Ascending aorta (tissue), 2 donors: ENCODE results near the gene TRA2A. TPM values are rescaled to one million over a fixed set of nuclear protein-coding genes. Genes with fewer than 3 reads are reported as not detected.
"Not testable (repeated sequence)": the region's sequence is repeated elsewhere in the genome, so short reads cannot be mapped to it uniquely, and the experiment has no call there.

Source experiments
- DNase-seq, 2 donors: peaks; one replicate each; pipeline ENCODE4 v3.0.0-alpha.2; 2019; ENCODE audit warnings: low spot score in 2 of 2
- H3K27ac ChIP-seq, 2 donors: fragments of 200-600 bp; sonication (generic); one replicate each; pipeline ENCODE4 v1.5.1; 2016 to 2017; ENCODE audit warnings: mild to moderate bottlenecking in 1 of 2
- H3K27me3 ChIP-seq: fragments of 200-600 bp; sonication (generic); one replicate; pipeline ENCODE4 v1.5.1; 2017
- H3K36me3 ChIP-seq, 2 donors: fragments of 200-600 bp; sonication (generic); one replicate each; pipeline ENCODE4 v1.5.1; 2016
- H3K4me1 ChIP-seq, 2 donors: fragments of 200-600 bp; sonication (generic); one replicate each; pipeline ENCODE4 v1.5.1; 2016 to 2017; ENCODE audit warnings: mild to moderate bottlenecking in 1 of 2
- H3K4me3 ChIP-seq, 2 donors: fragments of 200-600 bp; sonication (generic); one replicate each; pipeline ENCODE4 v1.5.1; 2016 to 2017; ENCODE audit warnings: mild to moderate bottlenecking in 1 of 2
- H3K9me3 ChIP-seq, 2 donors: fragments of 200-600 bp; sonication (generic); one replicate each; pipeline ENCODE4 v1.5.1; 2016
- intact Hi-C: fragments of 100-400 bp; cut with DNase I; formaldehyde crosslinking; loops from one replicate; pipeline ENCODE4 v1.15.1; 2023
- total RNA-seq: library from RNA; depleted of rRNA; stranded (reverse); fragments of >200 nt; gene quantifications from one replicate; pipeline ENCODE4 v1.1.0, GENCODE V29; 2016
- TF ChIP-seq, protein P1 (sequence below), 3 experiments: fragments of 200-600 bp in 2 of 3; fragments of 450-650 bp in 1 of 3; sonication (generic) in 2 of 3; IDR thresholded peaks; one replicate each; pipeline ENCODE4 v1.5.1; 2016 to 2019; ENCODE audit warnings: antibody characterized with exemption in 3 of 3, mild to moderate bottlenecking in 1 of 3, moderate library complexity in 1 of 3

Gene TRA2A
- total RNA-seq, 1 donor from 2014 or later, result 14.4 TPM

DNA sequence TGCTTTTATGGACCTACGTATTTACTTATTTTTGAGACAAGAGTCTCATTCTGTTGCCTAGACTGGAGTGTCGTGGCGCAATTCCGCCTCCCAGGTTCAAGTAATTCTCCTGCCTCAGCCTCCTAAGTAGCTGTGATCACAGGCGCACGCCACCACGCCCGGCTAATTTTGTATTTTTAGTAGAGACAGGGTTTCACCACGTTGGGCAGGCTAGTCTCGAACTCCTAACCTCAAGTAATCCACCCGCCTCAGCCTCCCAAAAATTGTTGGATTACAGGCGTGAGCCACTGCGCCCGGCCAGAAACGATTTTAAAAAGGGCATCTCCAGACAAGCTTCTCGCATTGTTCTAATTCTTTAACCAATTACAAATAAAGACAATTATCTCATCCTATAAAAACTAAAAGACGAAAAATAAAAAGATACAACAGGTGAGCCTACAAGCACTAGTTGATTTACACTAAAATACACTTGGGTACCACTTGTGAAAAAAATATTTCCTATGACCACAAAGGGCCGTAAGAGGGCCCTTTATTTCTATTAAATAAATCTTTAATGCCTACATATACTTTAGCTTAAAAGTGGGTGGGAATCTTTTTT lies 2.4 kb downstream of the TRA2A start:
- intact Hi-C loops, result no loop called here
- Histone ChIP-seq H3K27me3 (no peaks in the 10 kb centered on the region), H3K4me3 (peak overlapping the region; percentile 24 to 90), H3K27ac (no peak overlapping the region), H3K36me3 (no peaks in the 10 kb centered on the region), H3K4me1 (peaks cover 3 to 40% of the 10 kb centered on the region in 2 donors), H3K9me3 (no peaks in the 10 kb centered on the region)
- TF ChIP-seq, protein P1, sequence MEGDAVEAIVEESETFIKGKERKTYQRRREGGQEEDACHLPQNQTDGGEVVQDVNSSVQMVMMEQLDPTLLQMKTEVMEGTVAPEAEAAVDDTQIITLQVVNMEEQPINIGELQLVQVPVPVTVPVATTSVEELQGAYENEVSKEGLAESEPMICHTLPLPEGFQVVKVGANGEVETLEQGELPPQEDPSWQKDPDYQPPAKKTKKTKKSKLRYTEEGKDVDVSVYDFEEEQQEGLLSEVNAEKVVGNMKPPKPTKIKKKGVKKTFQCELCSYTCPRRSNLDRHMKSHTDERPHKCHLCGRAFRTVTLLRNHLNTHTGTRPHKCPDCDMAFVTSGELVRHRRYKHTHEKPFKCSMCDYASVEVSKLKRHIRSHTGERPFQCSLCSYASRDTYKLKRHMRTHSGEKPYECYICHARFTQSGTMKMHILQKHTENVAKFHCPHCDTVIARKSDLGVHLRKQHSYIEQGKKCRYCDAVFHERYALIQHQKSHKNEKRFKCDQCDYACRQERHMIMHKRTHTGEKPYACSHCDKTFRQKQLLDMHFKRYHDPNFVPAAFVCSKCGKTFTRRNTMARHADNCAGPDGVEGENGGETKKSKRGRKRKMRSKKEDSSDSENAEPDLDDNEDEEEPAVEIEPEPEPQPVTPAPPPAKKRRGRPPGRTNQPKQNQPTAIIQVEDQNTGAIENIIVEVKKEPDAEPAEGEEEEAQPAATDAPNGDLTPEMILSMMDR (IDR thresholded peaks at IDR 0.05), result no peak
- DNase-seq, result no peak

- Histone ChIP-seq H3K36me3 (peaks cover 11 to 12% of the 10 kb centered on the region in 2 donors), H3K4me1 (peaks cover 8 to 42% of the 10 kb centered on the region in 2 donors)
- H3K9me3 ChIP-seq, intact Hi-C loops, H3K27me3 ChIP-seq, H3K4me3 ChIP-seq, H3K27ac ChIP-seq, DNase-seq: not testable (repeated sequence)
Observed at GRCh38 chr7:23525611-23526010, 6.2 kb downstream of the TRA2A start.

GRCh38 chr7:23524473-23524872 lies 7.3 kb downstream of the TRA2A start:
- Histone ChIP-seq H3K36me3 (peaks cover 21 to 22% of the 10 kb centered on the region in 2 donors), H3K27me3 (no peaks in the 10 kb centered on the region), H3K4me3 (no peak overlapping the region), H3K27ac (no peak overlapping the region), H3K9me3 (no peaks in the 10 kb centered on the region), H3K4me1 (peaks cover 8 to 34% of the 10 kb centered on the region in 2 donors)
- DNase-seq, result no peak
- intact Hi-C loops, result no loop called here
- TF ChIP-seq, protein P1 (IDR thresholded peaks at IDR 0.05), result no peak

DNA sequence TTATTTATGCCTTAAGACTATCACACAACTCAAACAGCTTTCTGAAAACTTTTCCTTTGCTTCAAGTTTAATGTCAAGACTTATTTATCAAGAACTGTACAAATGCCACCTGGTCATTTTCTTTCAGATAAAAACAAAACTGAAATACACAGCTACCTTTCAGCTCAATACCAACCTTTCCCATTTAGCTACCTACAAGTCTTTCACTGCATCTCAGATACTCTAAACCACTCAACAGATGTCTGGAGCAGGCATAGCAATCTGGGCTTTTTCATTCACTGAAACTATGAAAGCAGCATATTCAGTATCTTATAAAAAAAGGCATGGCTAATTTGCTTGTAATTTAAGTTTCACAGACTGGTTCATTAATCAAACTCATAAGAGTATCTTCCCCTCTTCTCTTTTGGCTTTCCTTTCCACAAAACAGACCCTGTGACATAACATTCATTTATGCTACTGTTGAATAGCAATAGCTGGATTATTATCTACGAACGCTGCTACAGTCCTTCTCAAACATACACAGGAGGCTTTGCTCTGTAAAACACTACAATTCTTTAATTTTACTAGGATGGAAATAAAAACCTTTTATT lies 8.2 kb downstream of the TRA2A start:
- TF ChIP-seq, protein P1 (IDR thresholded peaks at IDR 0.05), result no peak
- H3K4me3 ChIP-seq, result no peak overlapping the region
- DNase-seq, result no peak
- H3K4me1 ChIP-seq, result peaks cover 6 to 25% of the 10 kb centered on the region in 2 donors
- no peak overlapping the region for H3K27ac ChIP-seq
- no peaks in the 10 kb centered on the region for H3K27me3 ChIP-seq
- intact Hi-C loops, result no loop called here
- H3K9me3 ChIP-seq, result no peaks in the 10 kb centered on the region
- peaks cover 29 to 31% of the 10 kb centered on the region in 2 donors for H3K36me3 ChIP-seq

DNA sequence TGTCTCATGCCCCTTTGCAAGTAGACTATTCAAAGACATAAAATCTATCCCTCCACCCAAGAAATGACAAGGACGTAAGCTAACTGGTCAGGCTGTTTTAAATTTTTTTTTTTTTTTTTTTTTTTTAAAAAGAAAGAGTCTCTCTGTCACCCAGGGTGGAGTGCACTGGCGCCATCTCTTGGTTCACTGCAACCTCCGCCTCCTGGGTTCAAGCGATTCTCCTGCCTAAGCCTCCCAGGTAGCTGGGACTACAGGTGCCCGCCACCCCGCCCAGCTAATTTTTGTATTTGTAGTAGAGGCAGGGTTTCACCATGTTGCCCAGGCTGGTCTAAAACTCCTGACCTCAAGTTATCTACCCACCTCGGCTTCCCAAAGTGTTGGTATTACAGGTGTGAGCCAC lies 11.2 kb downstream of the TRA2A start:
- TF ChIP-seq, protein P1 (IDR thresholded peaks at IDR 0.05), result no peak

GRCh38 chr7:23514755-23515154 lies 17.0 kb downstream of the TRA2A start:
- DNase-seq, result no peak
- no peaks in the 10 kb centered on the region for H3K4me1 ChIP-seq
- H3K36me3 ChIP-seq, result peaks cover 81 to 90% of the 10 kb centered on the region in 2 donors
- intact Hi-C loops, result no loop called here
- TF ChIP-seq, protein P1 (IDR thresholded peaks at IDR 0.05), result no peak
- H3K27me3 ChIP-seq, result no peaks in the 10 kb centered on the region
- no peak overlapping the region for H3K27ac ChIP-seq
- H3K4me3 ChIP-seq, result no peak overlapping the region
- H3K9me3 ChIP-seq, result no peaks in the 10 kb centered on the region

More for the DNA sequence above, 11.2 kb downstream of the TRA2A start:
- no peak overlapping the region for H3K27ac ChIP-seq
- no peak for DNase-seq
- peaks cover 5 to 15% of the 10 kb centered on the region in 2 donors for H3K4me1 ChIP-seq
- H3K4me3 ChIP-seq, result no peak overlapping the region
- H3K9me3 ChIP-seq, result no peaks in the 10 kb centered on the region
- peaks cover 57 to 58% of the 10 kb centered on the region in 2 donors for H3K36me3 ChIP-seq
- no peaks in the 10 kb centered on the region for H3K27me3 ChIP-seq
- intact Hi-C loops, result no loop called here

- intact Hi-C loops, DNase-seq: not testable (repeated sequence)
- peaks cover 82 to 92% of the 10 kb centered on the region in 2 donors for H3K36me3 ChIP-seq
Observed at GRCh38 chr7:23513746-23514145, 18.0 kb downstream of the TRA2A start.

More at GRCh38 chr7:23513746-23514145, 18.0 kb downstream of the TRA2A start:
- not testable (repeated sequence) for H3K4me1 ChIP-seq, H3K27me3 ChIP-seq, H3K4me3 ChIP-seq, H3K27ac ChIP-seq, H3K9me3 ChIP-seq
